GM12875 (cell line): ENCODE data around the gene PCDHGA5.
A peak's percentile ranks its signal among the peaks of the same experiment; 100 is the strongest.
"Not testable (repeated sequence)": the region's sequence is repeated elsewhere in the genome, so short reads cannot be mapped to it uniquely, and the experiment has no call there.

ENCODE experiments used
- H3K4me3 ChIP-seq: one replicate; pipeline ENCODE4 v1.5.1; 2011; ENCODE audit warnings: low read depth, low read length, control low read depth
- TF ChIP-seq, protein P1 (sequence below): IDR thresholded peaks from 2 replicates; pipeline ENCODE4 v1.5.1; 2011; ENCODE audit warnings: low read depth, mild to moderate bottlenecking, control low read depth, inconsistent platforms, low read length, moderate library complexity, borderline replicate concordance; ENCODE audit not compliant: insufficient read depth

The PCDHGA5 gene

DNA sequence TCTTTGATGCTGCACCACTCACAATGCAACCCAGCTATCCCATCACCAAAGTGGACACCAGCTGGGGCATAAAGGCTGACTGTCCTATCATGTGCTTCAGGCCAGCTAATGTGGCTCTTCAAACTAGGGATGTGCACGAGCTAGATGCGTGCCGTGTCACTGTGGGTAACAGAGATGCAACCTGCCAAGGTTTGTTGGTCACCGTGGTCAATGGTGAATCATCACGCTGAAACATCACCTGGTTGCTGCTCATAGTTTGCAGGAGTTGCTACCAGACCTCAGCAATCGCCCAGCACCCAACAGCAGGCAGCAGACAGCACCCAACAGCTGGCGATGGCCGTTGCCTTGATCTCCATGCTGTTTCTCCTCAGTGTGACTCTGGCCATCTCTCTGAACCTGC, 35.7 kb upstream of the PCDHGA5 start:
- TF ChIP-seq, protein P1, sequence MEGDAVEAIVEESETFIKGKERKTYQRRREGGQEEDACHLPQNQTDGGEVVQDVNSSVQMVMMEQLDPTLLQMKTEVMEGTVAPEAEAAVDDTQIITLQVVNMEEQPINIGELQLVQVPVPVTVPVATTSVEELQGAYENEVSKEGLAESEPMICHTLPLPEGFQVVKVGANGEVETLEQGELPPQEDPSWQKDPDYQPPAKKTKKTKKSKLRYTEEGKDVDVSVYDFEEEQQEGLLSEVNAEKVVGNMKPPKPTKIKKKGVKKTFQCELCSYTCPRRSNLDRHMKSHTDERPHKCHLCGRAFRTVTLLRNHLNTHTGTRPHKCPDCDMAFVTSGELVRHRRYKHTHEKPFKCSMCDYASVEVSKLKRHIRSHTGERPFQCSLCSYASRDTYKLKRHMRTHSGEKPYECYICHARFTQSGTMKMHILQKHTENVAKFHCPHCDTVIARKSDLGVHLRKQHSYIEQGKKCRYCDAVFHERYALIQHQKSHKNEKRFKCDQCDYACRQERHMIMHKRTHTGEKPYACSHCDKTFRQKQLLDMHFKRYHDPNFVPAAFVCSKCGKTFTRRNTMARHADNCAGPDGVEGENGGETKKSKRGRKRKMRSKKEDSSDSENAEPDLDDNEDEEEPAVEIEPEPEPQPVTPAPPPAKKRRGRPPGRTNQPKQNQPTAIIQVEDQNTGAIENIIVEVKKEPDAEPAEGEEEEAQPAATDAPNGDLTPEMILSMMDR = no peak
- no peak overlapping the region for H3K4me3 ChIP-seq

DNA sequence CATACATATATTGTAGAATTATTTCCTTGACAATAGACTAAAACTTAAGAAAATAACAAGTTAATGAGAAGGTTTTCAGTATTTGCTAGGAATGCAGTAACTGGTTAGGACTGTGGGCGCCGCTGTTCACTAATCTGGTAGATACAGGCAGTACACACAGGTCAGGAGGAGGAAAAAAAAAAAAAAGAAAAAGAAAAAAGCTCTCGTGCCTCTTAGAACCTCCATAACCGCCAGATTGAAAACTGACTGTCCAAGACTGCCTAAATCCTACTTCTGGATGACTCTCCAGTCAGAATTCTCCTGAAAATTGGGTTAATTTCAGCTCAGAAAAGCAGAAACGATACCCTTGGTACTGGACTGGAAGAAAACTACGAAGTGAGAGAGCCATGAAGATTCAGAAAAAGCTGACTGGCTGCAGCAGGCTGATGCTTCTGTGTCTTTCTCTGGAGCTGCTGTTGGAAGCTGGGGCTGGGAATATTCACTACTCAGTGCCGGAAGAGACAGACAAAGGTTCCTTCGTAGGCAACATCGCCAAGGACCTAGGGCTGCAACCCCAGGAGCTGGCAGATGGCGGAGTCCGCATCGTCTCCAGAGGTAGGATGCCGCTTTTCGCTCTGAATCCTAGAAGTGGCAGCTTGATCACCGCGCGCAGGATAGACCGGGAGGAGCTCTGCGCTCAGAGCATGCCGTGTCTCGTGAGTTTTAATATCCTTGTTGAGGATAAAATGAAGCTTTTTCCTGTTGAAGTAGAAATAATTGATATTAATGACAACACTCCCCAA, 33.5 kb upstream of the PCDHGA5 start, which contains the start of gene PCDHGA1:
TSS of gene PCDHGA1 (plus strand) at position 216 of the 782 bp plus-strand sequence.
- H3K4me3 ChIP-seq = no peak within 1 kb of the TSS

DNA sequence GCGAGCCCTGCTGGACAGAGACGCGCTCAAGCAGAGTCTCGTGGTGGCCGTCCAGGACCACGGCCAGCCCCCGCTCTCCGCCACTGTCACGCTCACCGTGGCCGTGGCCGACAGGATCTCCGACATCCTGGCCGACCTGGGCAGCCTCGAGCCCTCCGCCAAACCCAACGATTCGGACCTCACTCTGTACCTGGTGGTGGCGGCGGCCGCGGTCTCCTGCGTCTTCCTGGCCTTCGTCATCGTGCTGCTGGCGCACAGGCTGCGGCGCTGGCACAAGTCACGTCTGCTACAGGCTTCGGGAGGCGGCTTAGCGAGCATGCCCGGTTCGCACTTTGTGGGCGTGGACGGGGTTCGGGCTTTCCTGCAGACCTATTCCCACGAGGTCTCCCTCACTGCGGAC, 31.4 kb upstream of the PCDHGA5 start:
- H3K4me3 ChIP-seq = not testable (repeated sequence)

More for the DNA sequence above, 33.5 kb upstream of the PCDHGA5 start, which contains the start of gene PCDHGA1:
- TF ChIP-seq, protein P1 = peak; percentile 40; the same call in 1 of the 2 replicates

DNA sequence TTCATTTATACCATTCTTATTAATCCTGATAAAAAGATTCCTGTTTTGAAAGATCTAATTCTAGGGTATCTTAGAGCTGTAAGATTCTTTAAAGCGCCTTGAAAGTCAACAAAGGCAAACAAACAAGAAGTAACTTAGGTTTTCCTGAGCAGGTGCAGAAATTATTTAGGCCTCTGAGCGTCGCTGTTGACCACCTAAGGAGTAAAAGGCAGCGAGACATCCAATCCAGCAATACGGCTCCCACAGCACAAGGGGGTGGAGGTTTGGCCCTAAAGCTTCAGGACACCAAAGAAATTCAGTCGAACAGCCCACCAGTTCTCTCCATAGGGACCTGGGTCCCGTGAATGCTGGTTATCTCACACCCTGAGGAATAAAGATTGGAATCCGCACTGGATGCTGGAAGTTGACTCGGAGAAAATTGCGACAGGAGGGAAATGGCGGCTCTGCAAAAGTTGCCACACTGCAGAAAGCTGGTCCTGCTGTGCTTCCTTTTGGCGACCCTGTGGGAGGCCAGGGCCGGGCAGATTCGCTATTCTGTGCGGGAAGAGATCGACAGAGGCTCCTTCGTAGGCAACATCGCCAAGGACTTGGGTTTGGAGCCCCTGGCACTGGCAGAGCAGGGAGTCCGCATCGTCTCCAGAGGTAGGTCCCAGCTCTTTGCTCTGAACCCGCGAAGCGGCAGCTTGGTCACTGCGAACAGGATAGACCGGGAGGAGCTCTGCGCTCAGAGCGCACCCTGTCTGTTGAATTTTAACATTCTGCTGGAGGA, 25.2 kb upstream of the PCDHGA5 start, which contains the start of gene PCDHGA2:
TSS of gene PCDHGA2 (plus strand) at position 223 of the 769 bp plus-strand sequence.
- H3K4me3 ChIP-seq = no peak within 1 kb of the TSS
- TF ChIP-seq, protein P1 = peak; percentile 26; the same call in 1 of the 2 replicates

DNA sequence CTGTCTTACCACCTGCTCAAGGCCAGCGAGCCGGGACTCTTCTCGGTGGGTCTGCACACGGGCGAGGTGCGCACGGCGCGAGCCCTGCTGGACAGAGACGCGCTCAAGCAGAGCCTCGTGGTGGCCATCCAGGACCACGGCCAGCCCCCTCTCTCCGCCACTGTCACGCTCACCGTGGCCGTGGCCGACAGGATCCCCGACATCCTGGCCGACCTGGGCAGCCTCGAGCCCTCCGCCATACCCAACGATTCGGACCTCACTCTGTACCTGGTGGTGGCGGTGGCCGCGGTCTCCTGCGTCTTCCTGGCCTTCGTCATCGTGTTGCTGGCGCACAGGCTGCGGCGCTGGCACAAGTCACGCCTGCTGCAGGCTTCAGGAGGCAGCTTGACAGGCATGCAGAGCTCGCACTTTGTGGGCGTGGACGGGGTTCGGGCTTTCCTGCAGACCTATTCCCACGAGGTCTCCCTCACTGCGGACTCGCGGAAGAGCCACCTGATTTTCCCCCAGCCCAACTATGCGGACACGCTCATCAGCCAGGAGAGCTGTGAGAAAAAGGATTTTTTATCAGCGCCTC, 23.1 kb upstream of the PCDHGA5 start:
- not testable (repeated sequence) for H3K4me3 ChIP-seq

DNA sequence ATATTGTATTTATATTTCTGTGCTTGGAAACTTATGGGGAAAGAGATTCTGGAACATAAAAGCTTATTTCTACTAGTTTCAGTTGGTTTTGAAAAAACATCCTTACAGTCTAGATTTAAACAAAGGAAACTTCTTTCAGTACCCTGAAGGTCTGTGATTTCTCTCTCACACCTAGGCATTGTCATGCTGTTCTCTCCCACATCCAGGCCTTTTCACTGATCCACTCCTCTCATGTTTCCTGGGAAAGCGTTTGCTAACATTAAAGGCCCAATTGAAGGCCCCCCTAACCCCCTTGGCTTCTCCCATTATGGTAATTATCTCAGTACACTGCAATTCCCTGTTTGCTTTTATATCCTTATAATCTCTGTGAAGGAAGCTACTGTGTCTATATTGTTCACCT, 21.2 kb upstream of the PCDHGA5 start:
- H3K4me3 ChIP-seq = no peak overlapping the region
- TF ChIP-seq, protein P1 = no peak

DNA sequence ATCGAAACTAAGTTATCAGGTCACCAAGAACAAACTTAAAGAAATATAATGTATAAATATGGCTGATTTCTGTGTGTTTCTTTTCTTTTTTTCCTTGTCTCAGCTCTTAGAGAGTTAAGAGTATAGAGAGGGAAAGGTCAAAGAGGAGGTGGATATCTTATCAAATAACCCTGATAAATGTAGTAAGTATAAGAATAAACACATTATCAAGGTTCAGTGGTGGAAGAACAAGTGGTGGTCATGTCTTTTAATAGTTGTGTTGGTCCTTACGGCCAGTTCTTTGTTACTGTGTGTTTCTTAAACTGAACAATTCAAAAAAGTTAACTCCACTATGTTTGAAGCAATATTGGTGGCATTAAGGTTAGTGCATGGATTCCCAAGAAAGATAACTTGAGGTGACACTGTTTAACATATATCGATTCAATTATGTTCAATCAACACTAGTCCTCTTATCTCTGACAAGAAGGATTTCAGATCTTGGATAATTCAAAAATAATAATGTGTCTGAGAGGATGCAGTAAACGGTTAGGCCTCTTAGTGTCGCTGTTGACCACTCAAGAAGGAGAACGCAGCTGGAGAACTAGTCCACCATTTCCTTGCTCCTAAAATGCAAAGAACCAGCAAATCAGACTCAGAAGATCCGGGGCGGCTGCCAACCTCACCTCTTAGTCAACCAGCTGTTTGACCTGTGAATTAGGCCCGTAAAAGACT, 20.6 kb upstream of the PCDHGA5 start, which contains the start of gene PCDHGA3:
TSS of gene PCDHGA3 (plus strand) at position 588 of the 711 bp plus-strand sequence. CDS start 205 bp downstream, outside the sequence.
- no peak within 1 kb of the TSS for H3K4me3 ChIP-seq
- TF ChIP-seq, protein P1 = peak; percentile 29; the same call in 1 of the 2 replicates
